Fibroblast of gingiva (primary cell): ENCODE measurements around the gene CASTOR1.

Experiments
- DNase-seq: peaks from one replicate; pipeline ENCODE4 v3.0.0-alpha.2; 2011; ENCODE audit warnings: low read depth

The CASTOR1 gene

GRCh38 chr22:30297991-30298701 lies 8.8 kb upstream of the CASTOR1 start:
- no peak for DNase-seq

- DNase-seq, result no peak
Measured at GRCh38 chr22:30297276-30297990, 8.1 kb upstream of the CASTOR1 start.

GRCh38 chr22:30296833-30297232 lies 7.5 kb upstream of the CASTOR1 start:
- no peak for DNase-seq

GRCh38 chr22:30296324-30296723 lies 7.0 kb upstream of the CASTOR1 start:
- no peak for DNase-seq

GRCh38 chr22:30295576-30295975 lies 6.3 kb upstream of the CASTOR1 start:
- DNase-seq, result no peak

GRCh38 chr22:30294830-30295229 lies 5.5 kb upstream of the CASTOR1 start:
- no peak for DNase-seq

GRCh38 chr22:30294066-30294465 lies 4.8 kb upstream of the CASTOR1 start:
- DNase-seq, result no peak

GRCh38 chr22:30293026-30293425 lies 3.7 kb upstream of the CASTOR1 start:
- no peak for DNase-seq

GRCh38 chr22:30292069-30292970 lies 3.0 kb upstream of the CASTOR1 start:
- no peak for DNase-seq

GRCh38 chr22:30291058-30291892 lies 2.0 kb upstream of the CASTOR1 start:
- DNase-seq, result peak; percentile 62

GRCh38 chr22:30290342-30291057 lies 1.2 kb upstream of the CASTOR1 start:
- peak; percentile 63 for DNase-seq

- DNase-seq, result no peak
Measured at GRCh38 chr22:30289980-30290313, 642 bp upstream of the CASTOR1 start.

- DNase-seq, result no peak
Measured at GRCh38 chr22:30288419-30289140, 725 bp downstream of the CASTOR1 start.

- peak; percentile 95 for DNase-seq
Measured at GRCh38 chr22:30287648-30288418, 1.5 kb downstream of the CASTOR1 start.

- no peak for DNase-seq
Measured at GRCh38 chr22:30286813-30287647, 2.3 kb downstream of the CASTOR1 start.

- no peak for DNase-seq
Measured at GRCh38 chr22:30286331-30286730, 3.0 kb downstream of the CASTOR1 start.

GRCh38 chr22:30285846-30286200 lies 3.5 kb downstream of the CASTOR1 start:
- DNase-seq, result no peak

GRCh38 chr22:30285176-30285845 lies 4.0 kb downstream of the CASTOR1 start:
- no peak for DNase-seq
